HG03442 (cell line): ENCODE measurements around the gene GJC1.

Experiments used
- ATAC-seq: cut with Tn5 transposase; IDR thresholded peaks from one replicate; pipeline ENCODE4 v1.9.1; 2021; ENCODE audit warnings: mild to moderate bottlenecking, moderate library complexity; ENCODE audit not compliant: unreplicated experiment

GJC1 gene

DNA sequence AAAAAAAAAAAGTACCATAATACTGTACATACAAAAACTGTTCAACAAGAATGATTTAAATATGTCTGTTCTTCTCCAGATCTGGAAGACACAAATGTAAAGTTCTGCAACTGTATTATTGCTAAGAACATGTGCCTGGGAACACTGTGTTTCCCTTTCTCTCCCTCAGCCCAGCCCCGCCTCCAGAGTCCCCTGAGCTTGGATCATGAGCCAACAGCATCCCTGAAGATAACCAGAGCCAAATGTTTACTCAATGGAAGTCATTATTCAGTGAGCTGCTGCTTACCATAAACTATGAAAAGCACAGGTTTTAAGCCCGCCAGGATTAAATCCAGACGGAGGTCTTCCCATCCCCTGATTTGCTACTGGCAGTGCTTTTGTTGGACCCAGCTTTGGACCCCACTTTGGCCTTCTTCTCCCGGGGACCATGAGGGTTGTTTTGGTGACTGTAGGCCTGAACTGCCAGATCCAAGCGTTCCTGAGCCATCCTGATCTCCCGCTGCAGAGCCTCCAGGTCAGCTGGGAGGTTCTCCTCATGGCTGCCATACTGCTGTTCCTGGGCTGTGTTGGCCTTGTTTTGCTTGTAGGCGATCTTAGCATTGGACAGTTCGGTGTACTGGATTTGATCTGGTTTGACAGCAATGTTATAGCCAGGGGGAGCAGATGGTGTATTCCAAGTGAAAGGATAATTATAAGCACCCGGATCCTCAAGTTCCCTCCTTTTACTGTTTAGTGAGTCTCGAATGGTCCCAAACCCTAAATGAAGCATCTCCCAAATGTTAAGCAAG is 25.6 kb downstream of the GJC1 start:
- no peak for ATAC-seq

DNA sequence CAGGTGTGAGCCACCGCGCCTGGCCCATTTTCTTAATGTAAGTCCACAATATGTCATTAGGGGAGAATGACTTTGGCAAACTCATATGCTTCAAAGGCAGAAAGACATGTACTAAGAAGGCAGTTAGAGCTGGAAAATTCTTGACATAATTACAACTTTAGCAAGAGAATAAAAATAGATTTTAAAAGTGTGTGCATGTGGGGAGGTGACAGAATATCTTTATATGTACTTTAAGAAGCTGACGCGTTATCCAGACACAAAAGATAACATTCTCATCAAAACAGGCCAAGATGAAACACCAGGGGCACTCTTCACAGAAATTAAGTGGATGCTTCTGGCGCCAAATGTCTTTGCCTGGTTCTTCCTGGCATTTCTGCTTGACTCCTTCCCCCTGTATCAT is 28.2 kb downstream of the GJC1 start:
- no peak for ATAC-seq

DNA sequence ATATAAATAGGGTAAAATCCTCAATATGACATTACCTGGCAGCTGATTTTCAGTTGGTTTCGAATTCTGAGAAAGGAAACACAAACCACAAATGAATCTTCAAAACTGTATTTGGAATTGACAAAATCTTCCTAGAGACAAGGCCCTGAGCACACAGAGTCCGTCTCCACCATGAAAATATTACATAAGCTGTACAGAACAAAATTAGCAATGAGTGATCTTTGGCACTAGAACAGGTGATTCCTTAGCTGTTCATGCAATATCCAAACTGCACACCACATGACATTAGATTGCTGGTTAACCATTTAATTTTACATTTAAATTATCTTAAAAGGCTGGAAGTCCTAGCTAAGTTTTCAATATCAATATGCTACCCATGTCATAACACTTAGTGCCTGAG is 31.7 kb downstream of the GJC1 start:
- ATAC-seq: no peak

DNA sequence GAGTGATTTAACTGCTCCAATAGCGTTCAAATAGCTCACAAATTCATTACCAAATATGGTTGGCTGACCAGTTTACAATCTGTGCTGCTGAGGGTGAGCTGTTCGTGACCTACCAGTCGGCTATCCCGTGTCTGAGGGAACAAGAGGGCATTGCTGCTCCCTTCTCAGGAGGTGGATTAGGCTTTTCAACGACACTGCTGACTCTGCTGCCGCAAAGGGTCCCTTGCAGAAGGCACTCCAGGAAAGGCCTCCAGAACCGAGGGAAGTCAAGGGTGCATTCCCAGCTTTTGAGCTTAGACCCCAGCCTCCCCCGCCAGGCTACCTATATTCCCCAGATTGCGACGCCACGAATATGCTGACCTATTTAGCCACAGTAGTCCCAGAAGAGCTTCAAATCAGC is 32.3 kb downstream of the GJC1 start:
- ATAC-seq: no peak

DNA sequence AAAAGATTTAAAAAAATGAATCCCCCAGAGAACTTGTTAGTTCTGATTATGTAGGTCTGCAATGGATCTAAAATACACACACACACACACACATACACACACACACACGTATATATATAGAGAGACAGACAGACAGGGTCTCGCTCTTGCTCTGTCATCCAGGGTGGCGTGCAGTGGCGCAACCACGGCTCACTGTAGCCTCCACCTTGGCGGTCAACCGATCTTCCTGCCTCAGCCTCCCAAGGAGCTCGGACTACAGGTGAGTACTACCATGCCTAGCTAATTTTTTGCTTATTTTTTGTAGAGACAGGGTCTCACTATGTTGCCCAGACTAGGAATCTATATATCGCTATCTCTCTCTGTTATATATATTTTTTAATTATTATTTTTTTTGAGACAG is 33.4 kb downstream of the GJC1 start:
- no peak for ATAC-seq

DNA sequence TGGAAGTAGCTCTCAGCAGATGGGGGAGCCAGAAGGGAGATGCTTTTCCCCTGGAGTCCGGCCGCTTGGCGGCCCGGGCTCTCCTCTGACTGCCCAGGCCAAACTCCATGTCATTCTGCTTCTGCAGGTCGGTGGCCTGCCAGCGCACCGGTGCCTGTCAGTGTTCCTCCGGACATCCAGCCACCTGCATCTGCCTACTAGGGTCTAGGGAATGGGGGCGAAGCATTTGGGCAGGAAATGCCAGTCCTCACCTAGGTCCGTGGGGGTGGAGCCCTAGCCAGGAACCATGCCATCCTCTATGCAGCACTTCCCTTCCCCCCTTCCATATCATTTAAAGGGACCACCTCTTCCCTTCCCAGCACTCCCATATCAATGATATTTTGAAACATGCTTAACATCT is 34.2 kb downstream of the GJC1 start:
- no peak for ATAC-seq

DNA sequence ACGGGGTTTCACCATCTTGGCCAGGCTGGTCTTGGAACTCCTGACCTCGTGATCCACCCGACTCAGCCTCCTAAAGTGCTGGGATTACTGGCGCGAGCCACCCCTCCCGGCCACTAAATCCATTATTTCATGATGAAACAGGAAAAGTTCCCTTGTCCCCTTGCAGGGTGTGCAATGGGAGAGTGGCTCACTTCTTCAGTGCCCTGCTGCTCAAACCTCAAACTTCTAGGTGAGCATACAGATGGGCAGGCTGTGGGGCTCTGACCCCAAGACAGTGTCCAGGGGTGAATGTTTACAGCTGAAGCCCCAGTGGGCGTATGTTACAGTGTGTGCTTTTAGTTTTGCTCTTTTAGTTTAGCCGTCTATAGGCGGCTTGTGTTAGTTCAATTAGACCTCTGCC is 34.7 kb downstream of the GJC1 start:
- no peak for ATAC-seq

DNA sequence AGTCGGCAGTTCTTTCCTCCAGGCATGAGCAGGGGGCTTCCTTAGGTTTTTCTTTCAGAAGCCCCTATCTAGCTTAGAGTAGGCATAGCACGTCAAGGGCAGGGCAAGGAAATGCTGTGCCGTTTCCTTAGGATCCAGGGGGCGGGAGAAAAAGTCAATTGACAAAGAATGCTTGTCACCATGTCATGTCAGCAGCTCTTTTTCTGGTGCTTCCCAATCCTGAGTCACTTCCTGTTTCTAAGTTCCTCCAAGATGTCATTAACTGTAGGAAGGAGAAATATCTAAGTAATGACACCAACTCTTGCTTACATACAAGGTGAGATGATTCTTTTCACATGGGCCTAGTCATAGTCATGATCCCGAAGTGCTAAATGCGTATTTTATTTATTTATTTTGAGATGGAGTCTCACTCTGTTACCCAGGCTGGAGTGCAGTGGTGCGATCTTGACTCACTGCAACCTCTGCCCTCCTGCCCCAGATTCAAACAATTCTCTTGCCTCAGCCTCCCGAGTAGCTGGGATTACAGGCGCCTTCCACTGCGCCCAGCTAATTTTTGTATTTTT is 35.2 kb downstream of the GJC1 start:
- no peak for ATAC-seq

DNA sequence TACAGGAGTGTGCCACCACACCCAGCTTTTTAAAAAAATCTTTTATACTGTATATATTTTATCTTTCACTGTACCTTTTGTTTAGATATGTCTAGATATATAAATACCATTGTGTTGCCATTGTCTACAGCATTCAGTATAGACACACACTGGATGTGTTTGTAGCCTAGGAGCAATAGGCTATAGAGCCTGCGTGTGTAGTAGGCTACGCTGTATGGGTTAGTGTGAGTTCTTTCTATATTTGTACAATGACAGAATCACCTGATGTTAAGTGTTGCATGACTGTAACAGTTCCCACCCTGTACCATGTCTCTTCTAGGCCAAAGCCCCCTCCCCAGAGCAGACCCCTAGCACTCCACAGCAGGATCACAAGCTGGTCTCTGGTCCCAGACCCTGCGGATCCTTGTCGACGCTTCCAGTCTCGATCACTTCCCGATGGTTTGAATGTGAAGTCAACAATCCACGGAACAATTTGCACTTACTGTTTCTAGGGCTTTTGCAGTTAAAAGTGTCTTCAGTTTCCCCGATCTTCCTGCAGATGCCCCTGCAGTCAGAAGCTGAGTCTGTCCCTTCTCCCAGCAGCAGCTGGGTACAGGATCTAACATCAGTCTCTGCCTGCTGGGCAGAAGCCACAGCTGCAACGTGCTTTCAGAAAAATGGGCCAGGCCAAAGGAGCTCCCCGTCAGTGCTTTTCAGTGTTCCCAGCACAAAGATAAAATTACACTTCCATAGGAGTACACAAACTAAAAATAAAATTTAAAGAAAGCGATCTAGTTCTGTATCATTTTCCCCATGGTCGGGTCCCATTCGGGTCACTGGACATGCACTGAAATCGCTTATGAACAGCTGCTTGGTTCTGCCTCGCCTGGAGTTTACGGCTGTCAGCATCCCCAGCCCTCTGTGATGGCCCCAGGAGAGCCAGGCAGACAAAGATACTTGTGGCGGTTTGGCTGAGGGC is 35.9 kb downstream of the GJC1 start:
- ATAC-seq: no peak

DNA sequence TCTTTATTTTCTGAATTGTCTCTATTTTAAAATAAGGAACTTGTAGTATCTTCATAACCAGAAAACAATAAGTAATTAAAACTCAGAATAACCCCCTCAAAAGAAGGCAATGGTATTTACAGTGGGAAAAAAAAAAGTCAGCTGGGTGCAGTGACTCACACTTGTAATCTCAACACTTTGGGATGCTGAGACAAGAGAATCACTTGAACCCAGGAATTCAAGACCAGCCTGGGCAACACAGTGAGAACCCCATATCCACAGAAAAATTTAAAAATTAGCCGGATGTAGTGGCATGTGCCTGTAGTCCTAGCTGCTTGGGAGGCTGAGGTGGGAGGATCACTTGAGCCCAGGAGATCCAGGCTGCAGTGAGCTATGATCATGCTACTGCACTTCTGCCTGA is 37.8 kb downstream of the GJC1 start:
- no peak for ATAC-seq

DNA sequence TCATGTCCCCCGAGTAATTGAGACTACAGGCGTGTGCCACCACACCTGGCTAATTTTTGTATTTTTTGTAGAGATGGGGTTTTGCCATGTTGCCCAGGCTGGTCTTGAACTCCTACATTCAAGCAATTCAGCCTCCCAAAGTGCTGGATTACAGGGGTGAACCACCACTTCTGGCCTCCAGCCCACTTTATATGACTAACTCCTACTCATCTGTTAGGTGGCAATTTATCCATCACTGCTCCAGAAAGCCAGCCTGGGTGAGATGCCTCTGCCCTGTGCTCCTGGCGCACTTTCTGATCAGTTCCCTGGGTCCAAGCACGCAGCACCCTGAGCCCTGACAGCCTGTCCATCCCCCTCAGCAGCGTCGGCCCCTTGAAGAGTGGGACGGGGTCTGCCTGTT is 41.9 kb downstream of the GJC1 start:
- ATAC-seq: no peak

DNA sequence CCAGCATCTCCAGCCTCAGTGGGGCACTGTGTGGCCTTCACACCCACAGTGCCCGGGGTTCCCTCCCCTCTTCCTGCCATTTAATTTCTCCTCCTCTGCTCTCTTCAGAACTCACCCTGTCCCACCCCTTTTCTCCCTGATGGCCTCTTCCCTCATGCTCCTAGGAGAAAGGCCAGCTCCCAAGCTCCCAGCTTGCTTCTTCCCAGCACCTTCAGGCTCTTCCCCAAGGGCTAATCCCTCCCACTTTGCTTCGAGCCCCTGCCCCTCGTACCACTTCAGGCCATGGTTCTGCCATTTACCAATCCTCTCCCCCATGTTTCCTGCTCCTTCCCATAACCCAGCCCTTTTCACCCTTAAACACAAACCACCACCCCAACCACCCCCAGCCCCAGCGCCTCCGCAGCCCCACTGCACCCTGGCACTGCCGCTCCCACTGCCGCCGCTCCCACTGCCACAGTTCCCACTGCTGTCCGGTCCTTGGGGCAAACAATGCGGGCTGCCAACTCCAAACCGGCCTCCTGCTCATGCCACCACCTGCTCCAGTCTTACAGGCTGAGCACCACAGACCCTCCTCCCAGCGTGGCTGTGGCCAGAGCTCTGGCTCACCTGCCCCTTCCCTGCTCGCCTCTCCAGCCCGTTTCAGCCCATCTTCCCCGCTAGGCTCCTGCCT is 42.7 kb downstream of the GJC1 start:
- no peak for ATAC-seq

DNA sequence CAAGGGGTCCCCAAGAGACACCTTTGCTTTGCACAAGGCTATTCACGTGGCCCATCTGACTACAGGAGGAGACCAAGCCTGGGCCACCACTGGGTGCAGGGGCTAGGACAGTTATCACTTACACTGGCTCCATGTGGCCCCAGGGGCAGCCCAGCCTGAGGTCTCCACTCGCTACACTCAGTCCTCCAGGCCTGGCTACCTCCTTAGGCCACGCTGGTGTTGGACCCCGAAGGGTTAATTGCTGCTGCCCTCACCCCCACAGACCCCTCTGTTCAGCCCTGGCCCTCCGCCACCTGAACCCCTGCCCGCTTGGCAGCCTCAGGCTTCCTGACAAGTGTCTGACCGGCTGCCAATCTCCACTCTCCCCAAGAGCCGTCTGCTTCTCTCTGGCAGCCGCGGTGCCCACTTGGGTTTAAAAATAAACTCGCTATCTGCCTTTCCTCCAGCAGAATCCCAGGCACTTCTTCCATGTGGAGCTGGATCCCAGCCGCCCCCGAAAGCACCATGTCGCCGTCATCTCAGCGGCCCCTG is 43.5 kb downstream of the GJC1 start:
- ATAC-seq: no peak

DNA sequence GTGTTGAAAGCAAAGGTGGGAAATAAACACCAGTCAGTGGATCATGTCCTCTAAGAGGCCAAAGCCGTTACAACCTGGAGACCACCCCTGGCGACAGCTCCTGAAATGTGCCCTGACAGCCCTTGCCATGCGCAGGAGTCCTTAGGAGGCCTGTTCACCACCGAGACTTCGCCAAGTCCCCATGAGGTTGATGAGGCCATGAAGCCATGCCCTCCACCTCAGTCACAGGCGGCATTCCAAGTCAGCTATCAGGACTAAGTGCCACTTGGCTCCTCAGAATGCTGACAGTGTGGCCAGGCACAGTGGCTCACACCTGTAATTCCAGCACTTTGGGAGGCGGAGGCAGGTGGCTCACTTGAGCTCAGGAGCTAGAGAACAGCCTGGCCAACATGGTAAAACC is 44.2 kb downstream of the GJC1 start:
- ATAC-seq: no peak

DNA sequence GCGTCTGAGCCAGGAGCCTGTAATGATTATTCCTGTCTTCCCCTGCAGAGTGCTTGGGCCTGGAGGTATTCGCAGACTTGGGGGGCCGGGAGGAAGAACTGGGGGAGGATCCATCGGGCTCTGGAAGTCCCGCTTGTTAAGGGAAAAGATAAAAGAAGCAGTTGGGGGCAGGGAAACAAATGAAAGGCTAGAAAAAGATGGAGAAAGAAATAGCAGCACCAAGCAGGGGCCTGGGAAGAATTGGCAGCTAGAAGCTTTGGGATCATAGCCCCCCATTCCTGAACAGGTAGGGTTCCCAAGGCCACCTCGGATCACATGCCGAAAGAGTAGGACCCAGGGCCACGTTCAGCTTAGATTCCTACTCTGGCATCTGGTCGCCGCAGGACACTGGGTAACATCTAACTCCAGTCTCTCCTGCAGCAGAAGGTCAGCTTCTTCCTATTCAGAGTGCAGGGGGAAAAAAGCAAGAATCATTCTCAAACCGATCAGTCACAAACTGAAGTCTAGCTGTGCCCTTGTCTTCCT is 47.7 kb downstream of the GJC1 start:
- ATAC-seq: no peak

DNA sequence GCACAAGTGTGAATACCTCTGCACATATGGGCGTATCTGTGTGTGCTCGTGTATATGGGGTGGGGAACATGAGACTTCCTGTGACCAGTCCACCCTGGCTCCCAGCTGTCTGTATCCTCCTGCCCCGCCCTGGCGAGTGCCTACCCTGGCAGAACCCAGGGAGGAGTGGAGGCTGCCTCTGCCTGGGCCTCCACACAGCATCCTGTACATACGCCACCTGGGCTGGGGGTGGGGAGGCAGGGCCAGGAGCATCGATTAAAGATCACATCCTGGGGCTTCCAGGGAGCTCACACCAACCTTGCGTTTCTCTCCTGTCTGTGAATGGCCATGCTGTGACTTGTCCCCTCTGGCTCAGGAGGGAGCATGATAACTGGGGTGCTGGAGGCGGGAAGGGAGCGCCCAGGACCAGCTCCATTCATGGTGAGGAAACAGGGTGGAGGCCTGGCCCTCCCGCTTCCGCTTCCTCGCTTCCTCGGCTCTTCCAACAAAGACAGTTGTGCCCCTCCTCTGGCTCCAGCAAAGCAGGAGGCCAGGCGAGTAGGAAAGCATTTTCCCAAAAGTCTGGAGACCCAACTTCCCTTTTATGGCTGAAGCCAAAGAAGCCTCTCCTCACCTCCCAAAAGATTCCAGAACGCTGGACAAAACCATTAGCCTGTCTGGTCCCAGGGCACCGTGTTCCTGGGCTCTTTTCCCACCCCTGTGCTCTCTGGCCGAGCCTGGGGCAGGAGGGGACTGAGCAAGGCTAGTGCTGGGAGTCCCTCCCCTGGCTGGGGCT is 48.3 kb downstream of the GJC1 start:
- ATAC-seq: no peak

DNA sequence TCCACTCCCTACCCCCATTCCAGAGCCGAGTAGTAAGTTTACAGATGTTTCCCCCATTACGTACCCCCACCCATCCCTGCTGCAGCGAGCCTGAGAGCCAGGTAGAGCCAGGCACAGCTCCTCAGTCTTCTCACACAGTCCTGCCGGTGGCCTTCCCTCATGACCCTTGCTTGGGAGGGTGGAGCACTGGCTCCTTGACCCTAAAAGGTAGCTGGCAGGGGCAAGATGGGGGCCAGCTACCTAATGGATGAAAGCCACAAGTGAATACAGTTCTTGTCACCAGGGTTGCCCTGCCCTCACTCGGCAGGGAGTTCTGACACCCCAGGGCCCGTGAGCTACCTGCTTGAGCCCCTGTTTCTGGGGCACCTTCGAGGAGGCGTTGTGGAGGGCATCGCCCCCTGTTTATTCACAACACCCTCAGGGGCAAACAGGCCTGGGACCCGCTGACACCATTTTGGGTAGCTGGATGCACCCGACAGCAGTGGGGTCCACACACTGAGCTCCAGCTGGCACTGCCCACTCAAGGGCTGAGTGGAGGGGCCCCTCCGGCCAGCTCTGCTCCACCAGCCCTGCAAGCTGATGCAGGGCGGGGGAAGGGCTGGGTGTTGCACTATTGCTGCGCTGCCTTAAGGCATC is 49.1 kb downstream of the GJC1 start:
- no peak for ATAC-seq

DNA sequence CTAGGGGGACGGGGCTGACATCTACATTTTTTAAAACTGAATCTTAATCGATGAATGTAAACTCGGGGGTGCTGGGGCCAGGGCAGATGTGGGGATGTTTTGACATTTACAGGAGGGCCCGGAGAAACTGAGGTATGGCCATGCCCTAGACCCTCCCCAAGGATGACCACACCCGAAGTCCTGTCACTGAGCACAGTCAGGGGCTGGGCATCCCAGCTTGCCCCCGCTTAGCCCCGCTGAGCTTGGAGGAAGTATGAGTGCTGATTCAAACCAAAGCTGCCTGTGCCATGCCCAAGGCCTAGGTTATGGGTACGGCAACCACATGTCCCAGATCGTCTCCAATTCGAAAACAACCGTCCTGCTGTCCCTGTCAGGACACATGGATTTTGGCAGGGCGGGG is 49.9 kb downstream of the GJC1 start:
- no peak for ATAC-seq

DNA sequence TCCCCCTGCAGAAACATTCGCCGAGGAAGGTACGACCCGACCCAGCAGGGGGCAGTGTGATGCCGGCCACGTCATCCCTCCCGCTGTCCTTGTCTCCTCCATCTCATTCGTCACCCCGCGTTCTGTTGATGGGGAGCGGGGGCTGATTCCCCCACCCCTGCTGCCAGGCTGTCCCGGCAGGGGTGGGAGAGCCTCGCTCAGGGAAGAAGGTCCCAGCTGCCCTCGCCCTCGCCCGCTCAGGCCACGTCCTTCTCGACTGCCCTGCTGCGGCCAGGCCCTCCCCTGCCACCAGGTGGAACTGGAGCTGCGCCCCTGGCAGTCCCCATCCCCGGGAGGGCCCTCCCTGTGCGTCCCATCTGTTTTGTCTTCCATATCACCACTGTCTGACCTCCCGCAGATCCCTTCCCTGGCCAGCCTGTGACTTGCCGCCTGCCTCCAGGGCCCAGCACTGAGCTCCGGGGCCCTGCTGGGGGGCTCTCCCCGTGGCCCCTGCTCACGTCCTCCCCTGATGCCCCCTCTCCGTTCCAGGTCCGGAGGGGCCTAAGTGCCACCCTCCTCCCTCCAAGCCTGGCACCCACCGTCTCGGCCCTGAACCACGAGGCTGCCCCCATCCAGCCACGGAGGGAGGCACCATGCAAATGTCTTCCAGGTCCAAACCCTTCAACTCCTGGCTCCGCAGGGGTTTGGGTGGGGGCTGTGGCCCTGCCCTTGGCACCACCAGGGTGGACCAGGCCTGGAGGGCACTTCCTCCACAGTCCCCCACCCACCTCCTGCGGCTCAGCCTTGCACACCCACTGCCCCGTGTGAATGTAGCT is 50.7 kb downstream of the GJC1 start:
- no peak for ATAC-seq
